Heart left ventricle (tissue), 16 donors: ENCODE data around the gene AFAP1L2. TPM values are rescaled to one million over a fixed set of nuclear protein-coding genes. Genes with fewer than 3 reads are reported as not detected.
A peak's percentile ranks its signal among the peaks of the same experiment; 100 is the strongest.
"Not testable (repeated sequence)": the region's sequence is repeated elsewhere in the genome, so short reads cannot be mapped to it uniquely, and the experiment has no call there.

Source experiments
- ATAC-seq, 4 donors: fragments of 200-7000 bp; cut with Tn5 transposase; one replicate each; pipeline ENCODE4 v1.9.1; 2020 to 2022; ENCODE audit warnings: moderate library complexity in 4 of 4, mild to moderate bottlenecking in 3 of 4, moderate number of reproducible peaks in 1 of 4
- DNase-seq, 5 donors: peaks; one replicate each; pipeline ENCODE4 v3.0.0-alpha.2; 2020
- H3K27ac ChIP-seq, 12 donors: fragments of 200-600 bp; sonication (generic) in 4 of 12; one replicate each; pipeline versions ENCODE4 v1.5.0 to v1.8.0; 2016 to 2022; ENCODE audit warnings: mild to moderate bottlenecking in 2 of 12
- H3K27me3 ChIP-seq, 9 donors: fragments of 200-600 bp; sonication (generic) in 2 of 9; one replicate each; pipeline versions ENCODE4 v1.5.1 to v1.8.0; 2016 to 2022; ENCODE audit warnings: mild to moderate bottlenecking in 3 of 9
- H3K36me3 ChIP-seq, 9 donors: fragments of 200-600 bp; sonication (generic) in 2 of 9; one replicate each; pipeline versions ENCODE4 v1.5.0 to v1.8.0; 2018 to 2022; ENCODE audit warnings: mild to moderate bottlenecking in 2 of 9
- H3K4me1 ChIP-seq, 12 donors: fragments of 200-600 bp; sonication (generic) in 4 of 12; one replicate each; pipeline versions ENCODE4 v1.5.0 to v1.8.0; 2016 to 2022; ENCODE audit warnings: mild to moderate bottlenecking in 3 of 12
- H3K4me3 ChIP-seq, 12 donors: fragments of 200-600 bp; sonication (generic) in 4 of 12; one replicate each; pipeline versions ENCODE4 v1.5.0 to v1.8.0; 2017 to 2022; ENCODE audit warnings: mild to moderate bottlenecking in 9 of 12, moderate library complexity in 4 of 12
- H3K9me3 ChIP-seq, 12 donors: fragments of 200-600 bp; sonication (generic) in 4 of 12; one replicate each; pipeline versions ENCODE4 v1.5.0 to v1.8.0; 2016 to 2022; ENCODE audit warnings: mild to moderate bottlenecking in 1 of 12
- CTCF ChIP-seq, 12 donors: fragments of 200-600 bp; sonication (generic) in 4 of 12; IDR thresholded peaks; one replicate each; pipeline versions ENCODE4 v1.5.0 to v1.8.0; 2018 to 2022; ENCODE audit warnings: antibody characterized with exemption in 12 of 12, mild to moderate bottlenecking in 5 of 12
- POLR2A ChIP-seq, 2 donors: fragments of 450-650 bp; IDR thresholded peaks; one replicate each; pipeline ENCODE4 v1.6.1; 2017; ENCODE audit warnings: antibody characterized with exemption in 2 of 2, mild to moderate bottlenecking in 2 of 2, moderate library complexity in 2 of 2
- WGBS, 4 donors: extraction: QIAGEN DNeasy Blood & Tissue Kit in 2 of 4; methylation state at CpG; one replicate each; pipeline versions ENCODE4 v1.1.5 to v1.1.7; 2013 to 2018; 5-methylcytosine and 5-hydroxymethylcytosine counted together
- intact Hi-C, 10 donors: fragments of 100-400 bp; cut with DNase I; formaldehyde crosslinking; loops; one replicate each; pipeline versions ENCODE4 v1.11.1 to v1.14.2; 2022
- polyA plus RNA-seq, 2 donors: library from polyadenylated mRNA; stranded (reverse); fragments of 200-250 nt; gene quantifications; one replicate each; pipeline ENCODE4 v1.2.3, GENCODE V29; 2013
- total RNA-seq, 9 donors: library from RNA; depleted of rRNA in 2 of 9; stranded (reverse); fragments of >200 nt in 2 of 9; fragmentation: NEBNext Ultra II Directional in 3 of 9; extraction: Animal tissue kit (Norgen Biotek cat#: 25700) in 3 of 9; gene quantifications; one replicate each; pipeline versions ENCODE4 v1.1.0 to v1.2.4, GENCODE V29; 2016 to 2023
- donor health status: ischemic (EF 13 %, LVEDD 7.1; RV severe dilation, severe dysfunction).
- donor health status: healthy with polysubstance abuse.
- donor health status: DM: no; HTN: yes; CAD: no.
- donor health status: DM: no; HTN: no; CAD: no.
- donor health status: ischemic (EF 25% LVEDD 6.9; RV normal size, moderate dysfunction).
- donor health status: ischemic (EF 25% LVEDD 5.7; RV mildly dilated, moderate dysfunction).
- donor health status: healthy.
- donor health status: DM: yes; HTN: yes; CAD: no.
- donor health status: ischemic (EF 35%, LVEDD 5.7; RV mildly dilated, moderate dysfunction).
- donor health status: nonischemic (EF 11% LVEDD 7.7; RV severe dilation, severe dysfunction).
- donor health status: DM: yes; HTN: yes; CAD: no.
- donor health status: PGD.
- donor health status: ischemic (EF 29% LVEDD 5.4; RV normal size, mild dysfunction).
- donor health status: nonischemic (EF 23%, LVEDD 6.1; RV moderate dilation, normal function).

AFAP1L2 gene
- total and polyA plus RNA-seq, 11 donors: 2.8 to 8.2 (median 4.3) TPM

GRCh38 chr10:114334301-114334700 lies 70.0 kb downstream of the AFAP1L2 start:
- 63 to 76% (median 69%) methylated on average over 5 to 6 of the region's 6 CpGs for WGBS, 4 donors
- TF ChIP-seq CTCF (IDR thresholded peaks at IDR 0.05): no peak
- TF ChIP-seq POLR2A (IDR thresholded peaks at IDR 0.05): no peak
- Histone ChIP-seq H3K36me3 (peaks cover 0 to 6% (median 0%) of the 10 kb centered on the region in 9 donors), H3K4me3 (no peak overlapping the region), H3K27me3 (no peaks in the 10 kb centered on the region), H3K4me1 (peaks cover 0 to 29% (median 17%) of the 10 kb centered on the region in 12 donors), H3K9me3 (no peaks in the 10 kb centered on the region), H3K27ac (no peak overlapping the region)
- intact Hi-C loops: loop anchor here in 2 of 10 donors (5.0 kb wide), 2 partner anchors 63 to 68 kb away; partner anchors contain the start of gene AFAP1L2 (in 1 of the 2)
- ATAC-seq: no peak
- DNase-seq: no peak

GRCh38 chr10:114333441-114333840 lies 70.9 kb downstream of the AFAP1L2 start:
- H3K4me3 ChIP-seq, ATAC-seq, H3K36me3 ChIP-seq, H3K9me3 ChIP-seq, H3K27me3 ChIP-seq, DNase-seq: not testable (repeated sequence)
- intact Hi-C loops: loop anchor here in 2 of 10 donors (5.0 kb wide), 2 partner anchors 64 to 69 kb away; partner anchors contain the start of gene AFAP1L2 (in 1 of the 2)
- H3K4me1 ChIP-seq: peaks cover 0 to 38% (median 25%) of the 10 kb centered on the region in 12 donors
- WGBS, 4 donors: 82 to 91% (median 84%) methylated on average over 5 of the region's 5 CpGs
- H3K27ac ChIP-seq: peak overlapping the region in 6 of 12 donors; percentile 6 to 63 (median 50)

GRCh38 chr10:114332301-114333192 lies 71.8 kb downstream of the AFAP1L2 start:
- intact Hi-C loops: loop anchor here in 2 of 10 donors (5.0 kb wide), 2 partner anchors 65 to 70 kb away; partner anchors contain the start of gene AFAP1L2 (in 1 of the 2)
- TF ChIP-seq CTCF (IDR thresholded peaks at IDR 0.05) (no peak), POLR2A (IDR thresholded peaks at IDR 0.05) (no peak)
- H3K4me3 ChIP-seq: no peak overlapping the region
- peaks cover 0 to 43% (median 30%) of the 10 kb centered on the region in 12 donors for H3K4me1 ChIP-seq
- peak in 1 of 4 donors; percentile 46 for ATAC-seq
- no peaks in the 10 kb centered on the region for H3K27me3 ChIP-seq
- no peak for DNase-seq
- H3K36me3 ChIP-seq: no peaks in the 10 kb centered on the region
- peak overlapping the region in 10 of 12 donors; percentile 5 to 64 (median 51) for H3K27ac ChIP-seq
- no peaks in the 10 kb centered on the region for H3K9me3 ChIP-seq
- 56 to 61% (median 59%) methylated on average over 14 of the region's 14 CpGs for whole genome bisulfite sequencing, 4 donors

GRCh38 chr10:114329634-114330365 lies 74.5 kb downstream of the AFAP1L2 start:
- ATAC-seq (no peak), DNase-seq (no peak)
- Histone ChIP-seq H3K27me3 (no peaks in the 10 kb centered on the region), H3K36me3 (no peaks in the 10 kb centered on the region), H3K27ac (peak overlapping the region in 3 of 12 donors; percentile 17 to 39 (median 32)), H3K9me3 (no peaks in the 10 kb centered on the region), H3K4me1 (peaks cover 0 to 43% (median 30%) of the 10 kb centered on the region in 12 donors), H3K4me3 (no peak overlapping the region)
- WGBS, 4 donors: 73 to 76% (median 75%) methylated on average over 8 to 10 of the region's 10 CpGs
- TF ChIP-seq POLR2A (IDR thresholded peaks at IDR 0.05) (no peak), CTCF (IDR thresholded peaks at IDR 0.05) (no peak)
- intact Hi-C loops: loop anchor here in 2 of 10 donors (5.0 kb wide), 2 partner anchors 68 to 73 kb away; partner anchors contain the start of gene AFAP1L2 (in 1 of the 2)
